Mesothelial cell of epicardium (in vitro differentiated cells): ENCODE data around the gene MCEMP1. TPM values are rescaled to one million over a fixed set of nuclear protein-coding genes. Genes with fewer than 3 reads are reported as not detected.

Source experiments
- DNase-seq, 2 experiments: peaks; one replicate each; pipeline ENCODE4 v3.0.0; 2021; ENCODE audit warnings: low spot score in 2 of 2; ENCODE audit not compliant: unreplicated experiment in 2 of 2
- H3K27ac Mint-ChIP-seq: 2 replicates; pipeline ENCODE4 v1.8.0; 2021; ENCODE audit warnings: mixed read lengths
- H3K27me3 Mint-ChIP-seq: 2 replicates; pipeline ENCODE4 v1.8.0; 2021; ENCODE audit warnings: low read depth, mixed read lengths
- H3K36me3 Mint-ChIP-seq: 2 replicates; pipeline ENCODE4 v1.8.0; 2021; ENCODE audit warnings: mixed read lengths
- H3K4me1 Mint-ChIP-seq: 2 replicates; pipeline ENCODE4 v1.8.0; 2021; ENCODE audit warnings: mixed read lengths
- H3K4me3 Mint-ChIP-seq: 2 replicates; pipeline ENCODE4 v1.8.0; 2021; ENCODE audit warnings: mild to moderate bottlenecking, moderate library complexity, mixed read lengths
- H3K9me3 Mint-ChIP-seq: 2 replicates; pipeline ENCODE4 v1.8.0; 2021; ENCODE audit warnings: mixed read lengths
- total RNA-seq: library from RNA; stranded (reverse); gene quantifications from 3 replicates; pipeline ENCODE4 v1.2.1, GENCODE V29; 2021
- TF ChIP-seq, protein P1 (sequence below): fragments of 200-600 bp; sonication (generic); IDR thresholded peaks from one replicate; pipeline ENCODE4 v1.5.0; 2021; ENCODE audit warnings: antibody characterized with exemption; ENCODE audit not compliant: unreplicated experiment

The MCEMP1 gene
- total RNA-seq, 1 donor from 2014 or later: not detected

DNA sequence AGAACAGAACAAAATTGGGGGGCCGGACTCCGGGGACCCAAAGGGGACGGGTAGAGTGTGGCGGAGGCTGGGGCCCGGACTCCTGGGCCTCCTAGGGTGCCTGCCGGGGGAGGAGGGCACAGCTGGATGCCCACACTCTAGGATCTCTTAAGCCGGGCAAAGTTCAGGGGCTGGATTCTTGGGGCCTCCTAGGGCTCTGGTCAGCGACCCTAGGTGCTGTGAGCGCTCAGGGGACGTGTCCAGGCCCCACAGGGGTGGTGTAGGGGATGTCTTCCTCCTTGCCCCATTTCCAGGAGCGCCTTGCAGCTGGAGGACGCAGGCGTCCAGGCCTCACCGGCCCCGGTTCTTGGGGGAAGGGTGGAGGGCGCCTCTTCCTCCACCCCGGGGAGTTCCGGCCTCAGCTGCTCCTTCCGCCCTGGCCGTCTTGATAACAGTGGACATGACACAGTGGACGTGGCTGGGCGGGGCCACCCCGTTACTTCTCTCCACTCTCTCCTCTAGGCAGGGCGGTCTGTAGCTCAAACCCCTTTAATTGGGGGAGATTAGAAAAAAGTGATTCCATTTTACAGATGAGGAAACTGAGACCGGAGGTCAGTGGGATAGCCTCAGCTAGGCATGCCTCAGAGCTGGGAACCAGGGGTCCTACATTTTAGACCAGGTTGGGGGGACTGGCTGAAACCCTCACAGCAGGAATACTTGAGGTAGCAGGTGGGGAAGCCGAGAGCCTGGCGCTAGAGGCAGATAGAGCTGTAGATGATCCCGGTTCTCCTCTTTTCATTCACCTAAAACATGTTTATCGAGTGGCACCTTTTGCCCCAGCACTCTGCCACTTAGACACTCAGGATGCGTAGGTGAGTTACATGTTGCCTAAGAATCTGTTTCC lies 39.3 kb upstream of the MCEMP1 start:
- peak overlapping the region; percentile 72 for H3K4me3 Mint-ChIP-seq

DNA sequence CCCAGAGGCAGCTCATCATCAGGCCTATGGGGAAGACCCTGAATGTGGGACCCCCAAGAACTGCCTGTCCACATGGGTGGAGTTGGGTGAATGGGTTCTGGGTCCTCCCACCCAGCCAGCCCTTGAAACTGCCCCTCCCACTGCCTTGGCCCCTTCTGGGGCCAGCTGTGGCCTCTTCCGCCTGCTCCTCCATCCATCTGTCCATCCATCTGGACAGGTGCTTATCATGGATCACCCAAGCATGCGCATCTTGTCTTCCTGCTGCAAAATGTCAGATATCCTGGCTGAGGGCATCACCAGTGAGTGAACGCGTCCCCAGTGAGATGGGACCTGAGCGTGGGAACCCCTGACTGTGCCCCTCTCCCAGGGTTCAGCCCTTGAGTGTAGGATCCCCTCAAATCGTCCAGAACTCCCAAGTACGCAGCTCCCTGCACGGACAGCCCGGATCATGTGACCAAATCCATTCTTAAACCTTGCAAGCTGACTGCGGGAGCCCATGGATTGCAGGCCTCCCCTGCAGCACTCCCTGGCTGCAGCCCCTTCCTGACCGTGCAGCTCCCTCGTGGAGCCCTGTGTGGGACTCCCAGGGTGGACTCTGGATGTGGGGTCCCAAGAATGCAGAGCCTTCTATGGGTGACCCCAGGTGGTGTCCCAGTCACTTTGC lies 38.0 kb upstream of the MCEMP1 start:
- H3K4me3 Mint-ChIP-seq: peak overlapping the region; percentile 33
- no peak overlapping the region for H3K27ac Mint-ChIP-seq
- peaks cover 31% of the 10 kb centered on the region for H3K27me3 Mint-ChIP-seq
- no peaks in the 10 kb centered on the region for H3K9me3 Mint-ChIP-seq
- no peaks in the 10 kb centered on the region for H3K36me3 Mint-ChIP-seq
- TF ChIP-seq, protein P1, sequence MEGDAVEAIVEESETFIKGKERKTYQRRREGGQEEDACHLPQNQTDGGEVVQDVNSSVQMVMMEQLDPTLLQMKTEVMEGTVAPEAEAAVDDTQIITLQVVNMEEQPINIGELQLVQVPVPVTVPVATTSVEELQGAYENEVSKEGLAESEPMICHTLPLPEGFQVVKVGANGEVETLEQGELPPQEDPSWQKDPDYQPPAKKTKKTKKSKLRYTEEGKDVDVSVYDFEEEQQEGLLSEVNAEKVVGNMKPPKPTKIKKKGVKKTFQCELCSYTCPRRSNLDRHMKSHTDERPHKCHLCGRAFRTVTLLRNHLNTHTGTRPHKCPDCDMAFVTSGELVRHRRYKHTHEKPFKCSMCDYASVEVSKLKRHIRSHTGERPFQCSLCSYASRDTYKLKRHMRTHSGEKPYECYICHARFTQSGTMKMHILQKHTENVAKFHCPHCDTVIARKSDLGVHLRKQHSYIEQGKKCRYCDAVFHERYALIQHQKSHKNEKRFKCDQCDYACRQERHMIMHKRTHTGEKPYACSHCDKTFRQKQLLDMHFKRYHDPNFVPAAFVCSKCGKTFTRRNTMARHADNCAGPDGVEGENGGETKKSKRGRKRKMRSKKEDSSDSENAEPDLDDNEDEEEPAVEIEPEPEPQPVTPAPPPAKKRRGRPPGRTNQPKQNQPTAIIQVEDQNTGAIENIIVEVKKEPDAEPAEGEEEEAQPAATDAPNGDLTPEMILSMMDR: no peak
- DNase-seq: no peak
- H3K4me1 Mint-ChIP-seq: peaks cover 2% of the 10 kb centered on the region

More for the DNA sequence above, 39.3 kb upstream of the MCEMP1 start:
- Mint-ChIP-seq H3K27me3 (peaks cover 31% of the 10 kb centered on the region), H3K4me1 (peaks cover 2% of the 10 kb centered on the region), H3K27ac (peak overlapping the region; percentile 47), H3K9me3 (no peaks in the 10 kb centered on the region), H3K36me3 (no peaks in the 10 kb centered on the region)
- DNase-seq: no peak
- TF ChIP-seq, protein P1: no peak

DNA sequence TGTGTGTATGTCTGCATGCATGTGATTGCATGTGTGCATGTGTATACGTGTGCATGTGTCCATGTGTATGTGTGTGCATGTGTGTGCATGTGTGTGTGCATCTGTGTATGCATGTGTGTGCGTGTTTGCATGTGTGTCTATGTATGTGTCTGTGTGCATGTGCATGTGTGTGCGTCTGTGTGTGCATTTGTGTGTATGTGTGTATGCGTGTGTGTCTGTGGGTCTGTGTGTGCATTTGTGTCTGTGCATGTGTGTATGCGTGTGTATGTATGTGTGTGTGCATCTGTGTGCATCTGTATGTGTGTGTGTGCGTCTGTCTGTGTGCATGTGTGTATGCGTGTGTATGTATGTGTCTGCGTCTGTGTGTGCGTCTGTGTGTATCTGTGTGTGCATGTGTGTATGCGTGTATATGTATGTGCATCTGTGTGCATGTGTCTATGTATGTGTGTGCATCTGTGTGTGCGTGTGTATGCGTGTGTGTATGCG lies 37.0 kb upstream of the MCEMP1 start:
- Mint-ChIP-seq H3K4me3 (no peak overlapping the region), H3K9me3 (no peaks in the 10 kb centered on the region), H3K27ac (no peak overlapping the region), H3K27me3 (peaks cover 28% of the 10 kb centered on the region), H3K36me3 (peaks cover 4% of the 10 kb centered on the region), H3K4me1 (peaks cover 2% of the 10 kb centered on the region)
- DNase-seq: no peak
- TF ChIP-seq, protein P1: no peak

DNA sequence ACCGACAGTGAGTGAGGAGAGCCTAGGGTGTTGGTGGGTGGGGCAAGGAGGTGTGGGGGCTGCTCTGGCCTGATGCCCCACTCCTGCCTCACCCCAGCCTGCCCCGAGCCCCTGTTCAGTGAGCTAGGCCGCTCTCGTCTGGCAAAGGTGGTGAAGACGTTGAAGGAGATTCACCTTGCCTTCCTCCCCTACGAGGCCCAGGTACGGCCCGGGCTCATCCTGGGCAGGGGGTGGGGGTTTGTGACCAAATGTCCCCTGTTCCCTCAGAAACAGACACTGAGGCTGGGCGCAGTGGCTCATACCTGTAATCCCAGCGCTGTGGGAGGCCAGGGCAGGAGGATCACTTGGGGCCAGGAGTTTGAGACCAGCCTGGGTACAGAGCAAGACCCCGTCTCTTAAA lies 36.1 kb upstream of the MCEMP1 start:
- no peak for DNase-seq
- H3K9me3 Mint-ChIP-seq: no peaks in the 10 kb centered on the region
- no peak overlapping the region for H3K27ac Mint-ChIP-seq
- peaks cover 2% of the 10 kb centered on the region for H3K4me1 Mint-ChIP-seq
- no peak overlapping the region for H3K4me3 Mint-ChIP-seq
- H3K27me3 Mint-ChIP-seq: peaks cover 21% of the 10 kb centered on the region
- TF ChIP-seq, protein P1: no peak
- peaks cover 4% of the 10 kb centered on the region for H3K36me3 Mint-ChIP-seq

DNA sequence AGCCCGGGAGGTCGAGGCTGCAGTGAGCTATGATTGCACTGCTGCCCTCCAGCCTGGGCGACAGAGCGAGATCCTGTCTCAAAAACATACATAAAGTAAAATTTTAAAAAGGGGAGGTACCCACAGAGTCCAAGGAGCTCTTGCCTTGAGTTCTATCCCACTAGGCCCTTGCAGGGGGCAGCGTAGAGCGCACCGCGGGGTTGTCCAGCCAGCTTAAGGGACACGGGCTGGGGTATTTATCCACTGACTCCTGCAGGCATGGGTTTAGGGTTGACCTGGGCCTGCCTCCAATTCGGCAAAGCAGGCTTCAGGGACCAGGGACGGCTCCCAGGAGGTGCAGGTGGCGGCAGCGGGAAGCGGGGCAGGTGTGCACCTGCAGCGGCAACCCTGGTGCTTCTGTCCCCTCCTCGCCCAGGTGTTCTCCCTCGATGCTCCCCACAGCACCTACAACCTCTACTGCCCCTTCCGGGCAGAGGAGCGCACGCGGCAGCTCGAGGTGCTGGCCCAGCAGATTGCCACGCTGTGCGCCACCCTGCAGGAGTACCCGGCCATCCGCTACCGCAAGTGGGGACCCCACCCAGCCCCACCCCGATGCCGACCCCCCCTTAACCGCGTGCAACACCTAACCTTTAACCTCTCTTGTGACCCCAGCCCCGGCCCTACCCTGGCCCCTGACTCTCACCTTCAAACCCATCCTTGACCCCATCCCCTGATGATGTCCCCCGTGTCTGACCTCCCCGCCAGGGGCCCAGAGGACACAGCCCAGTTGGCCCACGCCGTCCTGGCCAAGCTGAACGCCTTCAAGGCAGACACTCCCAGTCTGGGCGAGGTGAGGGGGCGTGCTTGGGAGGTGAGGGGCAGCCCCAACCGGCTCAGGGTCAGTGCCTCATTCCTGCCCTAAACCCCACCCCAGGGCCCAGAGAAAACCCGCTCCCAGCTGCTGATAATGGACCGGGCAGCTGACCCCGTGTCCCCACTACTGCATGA lies 35.3 kb upstream of the MCEMP1 start:
- Mint-ChIP-seq H3K27me3 (peaks cover 14% of the 10 kb centered on the region), H3K9me3 (no peaks in the 10 kb centered on the region), H3K4me1 (no peaks in the 10 kb centered on the region)

More for the DNA sequence above, 35.3 kb upstream of the MCEMP1 start:
- H3K27ac Mint-ChIP-seq: no peak overlapping the region
- no peak overlapping the region for H3K4me3 Mint-ChIP-seq
- TF ChIP-seq, protein P1: no peak
- H3K36me3 Mint-ChIP-seq: peaks cover 4% of the 10 kb centered on the region
- no peak for DNase-seq
